Right cardiac atrium (tissue), 5 donors: ENCODE measurements around the gene ANO10. TPM values are rescaled to one million over a fixed set of nuclear protein-coding genes. Genes with fewer than 3 reads are reported as not detected.
A peak's percentile ranks its signal among the peaks of the same experiment; 100 is the strongest.
"Not testable (repeated sequence)": the region's sequence is repeated elsewhere in the genome, so short reads cannot be mapped to it uniquely, and the experiment has no call there.

Experiments
- ATAC-seq, 2 donors: fragments of 200-7000 bp; cut with Tn5 transposase; one replicate each; pipeline versions ENCODE4 v1.8.0 to v1.9.1; 2020; ENCODE audit warnings: moderate library complexity in 2 of 2, mild to moderate bottlenecking in 1 of 2
- DNase-seq, 3 donors: peaks; one replicate each; pipeline ENCODE4 v3.0.0-alpha.2; 2020
- H3K27ac ChIP-seq: one replicate; pipeline ENCODE4 v1.5.1; 2013; ENCODE audit warnings: mild to moderate bottlenecking, low read length, control low read depth, moderate library complexity
- H3K27me3 ChIP-seq: one replicate; pipeline ENCODE4 v1.6.1; 2013; ENCODE audit not compliant: control insufficient read depth, insufficient read depth
- H3K4me1 ChIP-seq: one replicate; pipeline ENCODE4 v1.6.1; 2013; ENCODE audit warnings: low read length; ENCODE audit not compliant: control insufficient read depth, insufficient read depth
- H3K4me3 ChIP-seq: one replicate; pipeline ENCODE4 v1.5.1; 2013; ENCODE audit warnings: low read length, control low read depth
- H3K9me3 ChIP-seq: one replicate; pipeline ENCODE4 v1.6.1; 2013; ENCODE audit warnings: low read length; ENCODE audit not compliant: control insufficient read depth
- WGBS: extraction: QIAGEN DNeasy Blood & Tissue Kit; methylation state at CpG from one replicate; pipeline ENCODE4 v1.1.7; 2013; 5-methylcytosine and 5-hydroxymethylcytosine counted together
- intact Hi-C, 4 donors: fragments of 100-400 bp; cut with DNase I; formaldehyde crosslinking; loops; one replicate each; pipeline versions ENCODE4 v1.11.0 to v1.14.0; 2022 to 2023
- polyA plus RNA-seq: library from polyadenylated mRNA; stranded (reverse); fragments of 200-250 nt; gene quantifications from one replicate; pipeline ENCODE4 v1.2.3, GENCODE V29; 2013
- total RNA-seq, 4 donors: library from RNA; stranded (reverse); fragmentation: NEBNext Ultra II Directional; extraction: Animal tissue kit (Norgen Biotek cat#: 25700); gene quantifications; one replicate each; pipeline ENCODE4 v1.2.1, GENCODE V29; 2021
- donor health status: healthy with polysubstance abuse.
- donor health status: DM: no; HTN: yes; CAD: no.
- donor health status: DM: no; HTN: no; CAD: no.
- donor health status: DM: no; HTN: yes; CAD: no; lungs with severe emphysema.
- donor health status: DM: yes; HTN: yes; CAD: no.

ANO10 gene
- total and polyA plus RNA-seq, 5 donors, result 9.3 to 16.5 (median 15.8) TPM

- intact Hi-C loops, ATAC-seq, H3K4me1 ChIP-seq, H3K27me3 ChIP-seq, DNase-seq, H3K27ac ChIP-seq, H3K4me3 ChIP-seq, H3K9me3 ChIP-seq: not testable (repeated sequence)
- 87% methylated on average over 2 of the region's 2 CpGs for WGBS
Measured at GRCh38 chr3:43599959-43600358, 21.9 kb downstream of the ANO10 start.

GRCh38 chr3:43597961-43598360, 23.9 kb downstream of the ANO10 start:
- intact Hi-C loops, result no loop called here
- no peak overlapping the region for H3K27ac ChIP-seq
- H3K4me3 ChIP-seq, result no peak overlapping the region
- H3K9me3 ChIP-seq, result no peaks in the 10 kb centered on the region
- no peak for DNase-seq
- no peaks in the 10 kb centered on the region for H3K4me1 ChIP-seq
- no peak for ATAC-seq
- no peaks in the 10 kb centered on the region for H3K27me3 ChIP-seq

GRCh38 chr3:43596178-43596577, 25.6 kb downstream of the ANO10 start:
- ATAC-seq, intact Hi-C loops, DNase-seq, H3K4me1 ChIP-seq, H3K27me3 ChIP-seq, H3K4me3 ChIP-seq, H3K27ac ChIP-seq, H3K9me3 ChIP-seq: not testable (repeated sequence)
- 91% methylated on average over 3 of the region's 3 CpGs for WGBS

- WGBS, result 96% methylated on average over 3 of the region's 3 CpGs
- H3K4me3 ChIP-seq, H3K27ac ChIP-seq, intact Hi-C loops, H3K9me3 ChIP-seq, ATAC-seq, DNase-seq, H3K27me3 ChIP-seq, H3K4me1 ChIP-seq: not testable (repeated sequence)
Measured at GRCh38 chr3:43595280-43595679, 26.5 kb downstream of the ANO10 start.

- H3K4me1 ChIP-seq, H3K9me3 ChIP-seq, H3K27ac ChIP-seq, intact Hi-C loops, DNase-seq, H3K27me3 ChIP-seq, ATAC-seq, H3K4me3 ChIP-seq: not testable (repeated sequence)
- 97% methylated on average over 4 of the region's 4 CpGs for WGBS
Measured at GRCh38 chr3:43593588-43593987, 28.2 kb downstream of the ANO10 start.

GRCh38 chr3:43591866-43592265, 29.9 kb downstream of the ANO10 start:
- WGBS, result 89% methylated on average over 10 of the region's 10 CpGs
- H3K4me3 ChIP-seq, H3K9me3 ChIP-seq, ATAC-seq, intact Hi-C loops, H3K27ac ChIP-seq, H3K27me3 ChIP-seq, H3K4me1 ChIP-seq: not testable (repeated sequence)
- peak in 1 of 3 donors; percentile 12 for DNase-seq

- intact Hi-C loops, result no loop called here
- Histone ChIP-seq H3K4me1 (peaks cover 2% of the 10 kb centered on the region), H3K4me3 (no peak overlapping the region), H3K27me3 (no peaks in the 10 kb centered on the region), H3K27ac (no peak overlapping the region), H3K9me3 (no peaks in the 10 kb centered on the region)
- 95% methylated on average over 3 of the region's 3 CpGs for WGBS
- DNase-seq (no peak), ATAC-seq (no peak)
Measured at GRCh38 chr3:43587303-43587702, 34.5 kb downstream of the ANO10 start.

GRCh38 chr3:43584043-43584826, 37.6 kb downstream of the ANO10 start:
- ATAC-seq (no peak), DNase-seq (no peak)
- Histone ChIP-seq H3K4me1 (peaks cover 2% of the 10 kb centered on the region), H3K27me3 (no peaks in the 10 kb centered on the region), H3K4me3 (no peak overlapping the region), H3K27ac (no peak overlapping the region), H3K9me3 (no peaks in the 10 kb centered on the region)
- intact Hi-C loops, result no loop called here
- WGBS, result 97% methylated on average over 14 of the region's 14 CpGs

GRCh38 chr3:43583481-43583880, 38.3 kb downstream of the ANO10 start:
- WGBS, result 90% methylated on average over 4 of the region's 4 CpGs
- intact Hi-C loops, result no loop called here
- no peak for ATAC-seq
- no peak for DNase-seq
- H3K27ac ChIP-seq, result no peak overlapping the region
- no peak overlapping the region for H3K4me3 ChIP-seq
- no peaks in the 10 kb centered on the region for H3K27me3 ChIP-seq
- H3K4me1 ChIP-seq, result peaks cover 2% of the 10 kb centered on the region
- H3K9me3 ChIP-seq, result no peaks in the 10 kb centered on the region

- Histone ChIP-seq H3K4me1 (peaks cover 2% of the 10 kb centered on the region), H3K27ac (no peak overlapping the region), H3K9me3 (no peaks in the 10 kb centered on the region), H3K4me3 (no peak overlapping the region), H3K27me3 (no peaks in the 10 kb centered on the region)
- intact Hi-C loops, result no loop called here
- no peak for DNase-seq
- ATAC-seq, result no peak
- WGBS, result 46% methylated on average over 1 of the region's 1 CpG
Measured at GRCh38 chr3:43582866-43583265, 38.9 kb downstream of the ANO10 start.

- Histone ChIP-seq H3K9me3 (no peaks in the 10 kb centered on the region), H3K4me3 (no peak overlapping the region), H3K27ac (no peak overlapping the region), H3K27me3 (no peaks in the 10 kb centered on the region), H3K4me1 (no peaks in the 10 kb centered on the region)
- 49% methylated on average over 2 of the region's 2 CpGs for WGBS
- ATAC-seq (no peak), DNase-seq (no peak)
- intact Hi-C loops, result no loop called here
Measured at GRCh38 chr3:43581343-43581742, 40.5 kb downstream of the ANO10 start.

- H3K4me3 ChIP-seq, result no peak overlapping the region
- no peaks in the 10 kb centered on the region for H3K4me1 ChIP-seq
- no peak for DNase-seq
- intact Hi-C loops, result no loop called here
- no peak overlapping the region for H3K27ac ChIP-seq
- no peaks in the 10 kb centered on the region for H3K27me3 ChIP-seq
- no peaks in the 10 kb centered on the region for H3K9me3 ChIP-seq
- no peak for ATAC-seq
- 94% methylated on average over 6 of the region's 6 CpGs for WGBS
Measured at GRCh38 chr3:43580181-43580580, 41.6 kb downstream of the ANO10 start.
